Measurements from ENCODE around the gene WARS2.

GRCh38 chr1:119052267-119052666 lies 88.2 kb downstream of the WARS2 start:
- no peak for TF ChIP-seq ZNF274 (IDR thresholded peaks at IDR 0.05; ENCODE audit: low read depth, low read length)
- TF ChIP-seq YY1 (IDR thresholded peaks at IDR 0.05; ENCODE audit: insufficient read depth, insufficient read length), result no peak
